Small intestine (tissue), 7 donors: Measurements from ENCODE around the gene WARS2. TPM values are rescaled to one million over a fixed set of nuclear protein-coding genes. Genes with fewer than 3 reads are reported as not detected.
"Not testable (repeated sequence)": the region's sequence is repeated elsewhere in the genome, so short reads cannot be mapped to it uniquely, and the experiment has no call there.

ENCODE experiments used
- DNase-seq, 2 donors: peaks; one replicate each; pipeline versions ENCODE4 v3.0.0 to v3.0.0-alpha.2; 2013
- FAIRE-seq: peaks from 2 replicates; lab custom pipeline; 2012; peaks lifted over from hg19 to GRCh38; lab: Jason Lieb, UNC
- H3K27ac ChIP-seq, 3 donors: one replicate each; pipeline ENCODE4 v1.5.1; 2013; ENCODE audit warnings: low read length in 2 of 3, mild to moderate bottlenecking in 2 of 3, control low read depth in 1 of 3, inconsistent platforms in 1 of 3, low read depth in 1 of 3, moderate library complexity in 1 of 3
- H3K27me3 ChIP-seq, 3 donors: one replicate each; pipeline ENCODE4 v1.6.1; 2013; ENCODE audit warnings: low read length in 3 of 3, inconsistent platforms in 1 of 3; ENCODE audit not compliant: control insufficient read depth in 3 of 3, insufficient read depth in 3 of 3
- H3K36me3 ChIP-seq, 3 donors: one replicate each; pipeline ENCODE4 v1.6.1; 2013; ENCODE audit warnings: low read length in 3 of 3, inconsistent platforms in 1 of 3, low read depth in 1 of 3, mild to moderate bottlenecking in 1 of 3, moderate library complexity in 1 of 3; ENCODE audit not compliant: control insufficient read depth in 3 of 3, insufficient read depth in 2 of 3
- H3K4me1 ChIP-seq, 3 donors: one replicate each; pipeline ENCODE4 v1.6.1; 2013; ENCODE audit warnings: low read length in 2 of 3, inconsistent platforms in 1 of 3, low read depth in 1 of 3, mild to moderate bottlenecking in 1 of 3, moderate library complexity in 1 of 3; ENCODE audit not compliant: control insufficient read depth in 3 of 3, insufficient read depth in 2 of 3
- H3K4me3 ChIP-seq, 3 donors: one replicate each; pipeline ENCODE4 v1.5.1; 2013; ENCODE audit warnings: low read length in 3 of 3, control low read depth in 1 of 3, inconsistent platforms in 1 of 3, low read depth in 1 of 3, mild to moderate bottlenecking in 1 of 3, moderate library complexity in 1 of 3
- H3K9me3 ChIP-seq, 2 donors: one replicate each; pipeline ENCODE4 v1.6.1; 2013; ENCODE audit warnings: low read depth in 1 of 2, low read length in 1 of 2; ENCODE audit not compliant: control insufficient read depth in 2 of 2, insufficient read depth in 1 of 2
- WGBS, 3 donors: extraction: QIAGEN DNeasy Blood & Tissue Kit; methylation state at CpG; one replicate each; pipeline ENCODE4 v1.1.7; 2013; 5-methylcytosine and 5-hydroxymethylcytosine counted together
- polyA plus RNA-seq, 4 donors: library from polyadenylated mRNA; stranded (reverse) in 3 of 4; unstranded in 1 of 4; fragments of 200-250 nt in 3 of 4; fragments of 120-200 nt in 1 of 4; gene quantifications; one replicate each; pipeline versions ENCODE4 v1.2.1 to v1.2.3, GENCODE V29; 2013
- donor health status: healthy with polysubstance abuse.
- donor health status: control.
- donor health status: control.
- donor health status: Bipolar disorder and iron deficiency.
- donor health status: healthy.

The WARS2 gene
- polyA plus RNA-seq, 4 donors = 4.5 to 22.0 (median 7.9) TPM

GRCh38 chr1:119136401-119136800 lies 4.1 kb downstream of the WARS2 start:
- Histone ChIP-seq H3K27me3 (no peaks in the 10 kb centered on the region), H3K4me1 (peaks cover 5 to 17% (median 6%) of the 10 kb centered on the region in 3 donors), H3K36me3 (no peaks in the 10 kb centered on the region), H3K27ac (no peak overlapping the region), H3K4me3 (no peak overlapping the region), H3K9me3 (no peaks in the 10 kb centered on the region)
- DNase-seq = no peak
- FAIRE-seq = no peak
- WGBS, 3 donors = 65 to 82% (median 70%) methylated on average over 3 of the region's 3 CpGs

GRCh38 chr1:119133987-119134386 lies 6.5 kb downstream of the WARS2 start:
- Histone ChIP-seq H3K9me3 (peaks cover 0 to 4% of the 10 kb centered on the region in 2 donors), H3K27ac (no peak overlapping the region), H3K4me3 (no peak overlapping the region), H3K4me1 (peaks cover 0 to 11% (median 5%) of the 10 kb centered on the region in 3 donors), H3K36me3 (peaks cover 0 to 4% (median 0%) of the 10 kb centered on the region in 3 donors), H3K27me3 (no peaks in the 10 kb centered on the region)
- DNase-seq = no peak
- 92 to 95% (median 94%) methylated on average over 1 of the region's 1 CpG for WGBS, 3 donors
- FAIRE-seq = no peak

GRCh38 chr1:119132179-119132578 lies 8.3 kb downstream of the WARS2 start:
- no peak for DNase-seq
- Histone ChIP-seq H3K9me3 (peaks cover 0 to 4% of the 10 kb centered on the region in 2 donors), H3K27me3 (no peaks in the 10 kb centered on the region), H3K36me3 (peaks cover 0 to 4% (median 0%) of the 10 kb centered on the region in 3 donors), H3K4me1 (peaks cover 0 to 8% (median 5%) of the 10 kb centered on the region in 3 donors), H3K27ac (no peak overlapping the region), H3K4me3 (no peak overlapping the region)
- no peak for FAIRE-seq
- WGBS, 3 donors = 85 to 100% (median 94%) methylated on average over 3 of the region's 3 CpGs

GRCh38 chr1:119125874-119126273 lies 14.6 kb downstream of the WARS2 start:
- Histone ChIP-seq H3K4me3 (no peak overlapping the region), H3K9me3 (peaks cover 0 to 4% of the 10 kb centered on the region in 2 donors), H3K36me3 (peaks cover 0 to 4% (median 3%) of the 10 kb centered on the region in 3 donors), H3K27ac (no peak overlapping the region), H3K27me3 (no peaks in the 10 kb centered on the region), H3K4me1 (no peaks in the 10 kb centered on the region)
- WGBS, 3 donors = 92 to 100% (median 99%) methylated on average over 1 of the region's 1 CpG
- DNase-seq (no peak), FAIRE-seq (no peak)

GRCh38 chr1:119124764-119125163 lies 15.7 kb downstream of the WARS2 start:
- 88 to 94% (median 93%) methylated on average over 3 of the region's 3 CpGs for WGBS, 3 donors
- Histone ChIP-seq H3K27ac (no peak overlapping the region), H3K27me3 (no peaks in the 10 kb centered on the region), H3K36me3 (peaks cover 0 to 4% (median 3%) of the 10 kb centered on the region in 3 donors), H3K4me3 (no peak overlapping the region), H3K9me3 (peaks cover 0 to 4% of the 10 kb centered on the region in 2 donors), H3K4me1 (no peaks in the 10 kb centered on the region)
- FAIRE-seq (no peak), DNase-seq (no peak)

- not testable (repeated sequence) for H3K9me3 ChIP-seq, H3K4me1 ChIP-seq, H3K27ac ChIP-seq, DNase-seq, FAIRE-seq, H3K4me3 ChIP-seq, H3K36me3 ChIP-seq, H3K27me3 ChIP-seq
- WGBS, 3 donors = 83 to 89% (median 88%) methylated on average over 1 of the region's 1 CpG
Observed at GRCh38 chr1:119121872-119122271, 18.6 kb downstream of the WARS2 start.

GRCh38 chr1:119116725-119117124 lies 23.7 kb downstream of the WARS2 start:
- H3K27ac ChIP-seq = no peak overlapping the region
- H3K9me3 ChIP-seq = peaks cover 0 to under 1% of the 10 kb centered on the region in 2 donors
- H3K27me3 ChIP-seq = no peaks in the 10 kb centered on the region
- H3K4me1 ChIP-seq = no peaks in the 10 kb centered on the region
- H3K4me3 ChIP-seq = no peak overlapping the region
- FAIRE-seq (no peak), DNase-seq (no peak)
- peaks cover 0 to 2% (median 0%) of the 10 kb centered on the region in 3 donors for H3K36me3 ChIP-seq
- WGBS, 3 donors = 60 to 75% (median 71%) methylated on average over 7 of the region's 7 CpGs

GRCh38 chr1:119115736-119116135 lies 24.7 kb downstream of the WARS2 start:
- no peaks in the 10 kb centered on the region for H3K27me3 ChIP-seq
- WGBS, 3 donors = 89 to 96% (median 93%) methylated on average over 3 of the region's 3 CpGs
- DNase-seq (no peak), FAIRE-seq (no peak)
- peaks cover 0 to 6% of the 10 kb centered on the region in 2 donors for H3K9me3 ChIP-seq
- H3K27ac ChIP-seq = no peak overlapping the region
- H3K36me3 ChIP-seq = peaks cover 0 to 2% (median 0%) of the 10 kb centered on the region in 3 donors
- no peaks in the 10 kb centered on the region for H3K4me1 ChIP-seq
- no peak overlapping the region for H3K4me3 ChIP-seq

- no peaks in the 10 kb centered on the region for H3K27me3 ChIP-seq
- no peak for FAIRE-seq
- H3K4me3 ChIP-seq = no peak overlapping the region
- H3K9me3 ChIP-seq = peaks cover 0 to 6% of the 10 kb centered on the region in 2 donors
- no peak for DNase-seq
- peaks cover 0 to 2% (median 0%) of the 10 kb centered on the region in 3 donors for H3K36me3 ChIP-seq
- H3K4me1 ChIP-seq = no peaks in the 10 kb centered on the region
- no peak overlapping the region for H3K27ac ChIP-seq
Observed at GRCh38 chr1:119115311-119115710, 25.1 kb downstream of the WARS2 start.
